Neutrophil (primary cell): Measurements from ENCODE around the gene CRYGC.

ENCODE experiments used
- H3K27ac ChIP-seq: fragments of 200-600 bp; sonication (generic); 2 replicates; pipeline ENCODE4 v1.5.1; 2016; ENCODE audit warnings: mild to moderate bottlenecking, moderate library complexity
- H3K27me3 ChIP-seq: fragments of 200-600 bp; sonication (generic); 2 replicates; pipeline ENCODE4 v1.6.0; 2016; ENCODE audit warnings: mild to moderate bottlenecking
- H3K36me3 ChIP-seq: fragments of 200-600 bp; sonication (generic); 2 replicates; pipeline ENCODE4 v1.5.1; 2017
- H3K4me1 ChIP-seq, 2 experiments: fragments of 200-600 bp in 1 of 2; sonication (generic) in 1 of 2; 1 replicate in 1 of 2; 2 replicates in 1 of 2; pipeline versions ENCODE4 v1.5.1 to v1.6.1; 2013 to 2016; ENCODE audit warnings: low read depth in 1 of 2, low read length in 1 of 2, mild to moderate bottlenecking in 1 of 2, moderate library complexity in 1 of 2; ENCODE audit not compliant: control insufficient read depth in 1 of 2, insufficient read depth in 1 of 2
- H3K4me3 ChIP-seq, 2 experiments: fragments of 200-600 bp in 1 of 2; sonication (generic) in 1 of 2; 1 replicate in 1 of 2; 2 replicates in 1 of 2; pipeline ENCODE4 v1.5.1; 2013 to 2016; ENCODE audit warnings: low read depth in 1 of 2, low read length in 1 of 2, mild to moderate bottlenecking in 1 of 2, moderate library complexity in 1 of 2
- H3K9me3 ChIP-seq: fragments of 200-600 bp; sonication (generic); 2 replicates; pipeline ENCODE4 v1.5.1; 2016
- CTCF ChIP-seq: fragments of 200-600 bp; sonication (generic); IDR thresholded peaks from 2 replicates; pipeline ENCODE4 v1.5.1; 2016; ENCODE audit warnings: antibody characterized with exemption

The CRYGC gene

GRCh38 chr2:208129744-208130711 lies at the start of gene CRYGC:
Gene CRYGC (minus strand): TSS chr2:208129828. CDS start chr2:208129792, 36 bp downstream.
- H3K36me3 ChIP-seq: no peaks in the 10 kb centered on the region
- no peak within 1 kb of the TSS for H3K27ac ChIP-seq
- peaks cover 10% of the 10 kb centered on the region for H3K27me3 ChIP-seq
- peaks cover 7 to 8% of the 10 kb centered on the region in 2 experiments for H3K4me1 ChIP-seq
- no peak for TF ChIP-seq CTCF
- no peaks in the 10 kb centered on the region for H3K9me3 ChIP-seq
- H3K4me3 ChIP-seq: no peak within 1 kb of the TSS

GRCh38 chr2:208179028-208179609 lies 49.5 kb upstream of the CRYGC start:
- no peaks in the 10 kb centered on the region for H3K9me3 ChIP-seq
- peaks cover 9 to 10% of the 10 kb centered on the region in 2 experiments for H3K4me1 ChIP-seq
- H3K27me3 ChIP-seq: peaks cover 9% of the 10 kb centered on the region
- no peak for TF ChIP-seq CTCF
- H3K4me3 ChIP-seq: no peak overlapping the region
- no peaks in the 10 kb centered on the region for H3K36me3 ChIP-seq
- no peak overlapping the region for H3K27ac ChIP-seq

GRCh38 chr2:208175840-208176153 lies 46.2 kb upstream of the CRYGC start:
- Histone ChIP-seq H3K27me3 (no peaks in the 10 kb centered on the region), H3K36me3 (no peaks in the 10 kb centered on the region), H3K27ac (no peak overlapping the region), H3K9me3 (no peaks in the 10 kb centered on the region), H3K4me3 (no peak overlapping the region), H3K4me1 (peaks cover 10 to 13% of the 10 kb centered on the region in 2 experiments)
- TF ChIP-seq CTCF: no peak

- no peak overlapping the region for H3K4me3 ChIP-seq
- no peaks in the 10 kb centered on the region for H3K36me3 ChIP-seq
- H3K4me1 ChIP-seq: peaks cover 10 to 13% of the 10 kb centered on the region in 2 experiments
- no peaks in the 10 kb centered on the region for H3K9me3 ChIP-seq
- peak; percentile 79 for TF ChIP-seq CTCF
- H3K27me3 ChIP-seq: no peaks in the 10 kb centered on the region
- H3K27ac ChIP-seq: no peak overlapping the region
These were observed 45.6 kb upstream of the CRYGC start for GRCh38 chr2:208175069-208175839.

GRCh38 chr2:208174144-208174543 lies 44.5 kb upstream of the CRYGC start:
- no peak overlapping the region for H3K27ac ChIP-seq

More at GRCh38 chr2:208174144-208174543, 44.5 kb upstream of the CRYGC start:
- Histone ChIP-seq H3K9me3 (no peaks in the 10 kb centered on the region), H3K27me3 (no peaks in the 10 kb centered on the region), H3K36me3 (no peaks in the 10 kb centered on the region), H3K4me1 (peaks cover 10 to 13% of the 10 kb centered on the region in 2 experiments), H3K4me3 (no peak overlapping the region)
- no peak for TF ChIP-seq CTCF
